ENCODE data around the gene CDC42EP3.

CDC42EP3 gene

DNA sequence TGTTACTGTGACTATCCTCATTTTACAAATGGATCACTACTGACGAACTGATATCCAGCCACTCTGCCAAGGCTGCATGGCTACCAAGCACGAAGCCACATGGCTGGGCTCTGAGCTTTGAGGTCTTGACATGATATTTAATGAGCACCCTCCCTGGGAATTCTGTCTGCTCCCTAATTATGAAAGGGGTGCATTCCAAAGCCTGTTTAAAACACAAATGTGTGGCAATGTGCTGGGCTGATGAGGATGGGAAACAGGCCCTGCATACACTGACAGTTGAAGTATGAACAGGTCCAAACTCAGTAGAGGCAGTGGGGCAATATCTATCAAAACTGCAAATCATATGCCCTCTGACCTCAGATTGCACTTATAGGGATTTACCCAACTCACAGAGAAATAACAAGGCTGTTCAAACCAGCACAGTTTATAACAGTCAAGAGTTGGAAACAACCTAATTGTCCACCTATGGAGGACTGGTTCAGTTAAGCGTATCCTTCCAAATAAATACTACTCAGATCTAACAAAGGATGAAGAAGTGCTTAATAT is 20.8 kb downstream of the CDC42EP3 start:
- no peak overlapping the region for H3K4me3 ChIP-seq (ENCODE audit: low read length)
- no peak for DNase-seq (ENCODE audit: low read depth)
- no peak for TF ChIP-seq CTCF (conservative IDR thresholded peaks at IDR 0.05; ENCODE audit: low read depth, low read length)

DNA sequence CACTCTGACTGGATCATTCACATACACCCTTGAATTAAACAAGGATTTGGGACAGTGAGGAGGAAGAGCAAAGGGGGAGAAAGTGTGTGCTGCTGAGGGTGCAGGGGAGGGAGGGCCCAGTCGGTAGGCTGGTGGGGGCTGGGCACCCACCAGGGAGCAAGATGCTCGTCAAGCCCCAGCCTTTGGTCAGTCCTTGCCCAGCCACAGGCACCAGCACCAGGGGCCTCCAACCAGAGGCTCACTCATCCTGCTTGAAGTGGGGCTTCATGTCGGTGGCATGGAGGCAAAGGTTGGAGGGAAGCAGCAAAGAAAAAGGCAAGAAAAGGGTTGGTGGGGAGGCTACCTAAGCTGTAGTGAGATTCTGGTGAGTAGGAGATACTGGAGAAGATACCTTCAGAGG is 21.9 kb downstream of the CDC42EP3 start:
- TF ChIP-seq CTCF (conservative IDR thresholded peaks at IDR 0.05; ENCODE audit: low read depth, low read length): no peak

GRCh38 chr2:37648331-37649011 is 23.0 kb downstream of the CDC42EP3 start:
- H3K4me3 ChIP-seq (ENCODE audit: low read length): no peak overlapping the region
- DNase-seq (ENCODE audit: low read depth): no peak
- TF ChIP-seq CTCF (conservative IDR thresholded peaks at IDR 0.05; ENCODE audit: low read depth, low read length): no peak

More for the DNA sequence above, 21.9 kb downstream of the CDC42EP3 start:
- no peak for DNase-seq (ENCODE audit: low read depth)
- H3K4me3 ChIP-seq (ENCODE audit: low read length): no peak overlapping the region

DNA sequence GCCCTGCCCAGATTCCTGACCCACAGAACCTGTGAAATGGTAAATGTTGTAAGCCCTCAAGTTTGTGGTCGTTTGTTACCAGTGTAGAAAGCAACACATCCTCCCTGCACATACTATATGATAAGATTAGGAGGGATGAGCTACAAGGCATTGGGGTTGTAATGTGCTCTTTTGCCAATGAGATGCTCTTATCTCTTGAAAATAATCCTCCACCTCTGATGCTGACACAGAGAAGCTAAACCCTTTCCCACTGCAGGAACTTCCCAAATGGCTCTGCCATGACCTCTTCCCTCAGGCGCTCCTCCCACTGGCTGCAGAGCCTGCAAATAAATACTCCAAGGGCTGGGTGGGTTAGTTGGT is 23.5 kb downstream of the CDC42EP3 start:
- H3K4me3 ChIP-seq (ENCODE audit: low read length): no peak overlapping the region
- TF ChIP-seq CTCF (conservative IDR thresholded peaks at IDR 0.05; ENCODE audit: low read depth, low read length): no peak
- no peak for DNase-seq (ENCODE audit: low read depth)

DNA sequence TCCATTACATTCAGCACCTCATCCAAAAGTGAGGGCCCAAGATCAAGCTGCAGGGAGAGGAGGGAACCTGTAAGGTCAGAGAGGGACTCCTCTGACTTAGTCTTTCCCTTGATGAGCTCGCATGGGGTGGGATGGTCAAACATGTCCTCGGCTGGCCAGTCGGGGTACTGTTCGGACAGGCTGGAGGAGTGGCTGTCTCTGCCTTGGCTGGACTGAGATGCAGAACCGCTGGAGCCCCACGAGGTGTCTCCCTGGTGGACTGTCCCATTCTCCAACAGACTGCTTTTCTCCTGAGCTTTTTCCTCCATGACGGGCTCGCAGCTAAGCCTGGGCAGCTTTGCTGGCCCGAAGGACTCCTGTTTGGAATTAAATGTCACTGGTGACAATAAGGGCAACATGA is 25.6 kb downstream of the CDC42EP3 start:
- TF ChIP-seq CTCF (conservative IDR thresholded peaks at IDR 0.05; ENCODE audit: low read depth, low read length): no peak

DNA sequence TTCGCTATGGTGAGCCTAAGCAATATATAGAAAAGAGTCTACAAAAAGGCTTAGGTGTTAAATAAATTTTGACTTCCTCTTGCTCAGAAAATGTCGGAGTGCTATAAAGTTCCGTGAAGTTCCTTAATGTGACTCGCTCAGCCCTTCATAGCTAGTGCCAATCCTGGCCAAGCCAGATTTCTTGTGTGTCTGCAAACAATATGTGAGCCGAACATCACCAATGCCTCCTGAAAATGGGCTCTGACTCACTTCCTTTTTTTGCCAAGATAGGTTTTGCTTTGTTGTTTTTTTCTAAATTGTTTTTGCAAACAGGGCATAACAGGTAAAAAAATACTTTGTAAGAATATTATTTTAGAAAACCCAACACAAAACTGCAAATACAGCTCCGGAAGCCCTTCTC is 26.1 kb downstream of the CDC42EP3 start:
- DNase-seq (ENCODE audit: low read depth): no peak

More for the DNA sequence above, 25.6 kb downstream of the CDC42EP3 start:
- no peak for DNase-seq (ENCODE audit: low read depth)
- no peak overlapping the region for H3K4me3 ChIP-seq (ENCODE audit: low read length)

More for the DNA sequence above, 26.1 kb downstream of the CDC42EP3 start:
- no peak overlapping the region for H3K4me3 ChIP-seq (ENCODE audit: low read length)
- no peak for TF ChIP-seq CTCF (conservative IDR thresholded peaks at IDR 0.05; ENCODE audit: low read depth, low read length)
